Peyer's patch (tissue), 4 donors: ENCODE results near the gene PLEKHA6. TPM values are rescaled to one million over a fixed set of nuclear protein-coding genes. Genes with fewer than 3 reads are reported as not detected.

Experiments
- DNase-seq, 3 donors: peaks; one replicate each; pipeline ENCODE4 v3.0.0-alpha.2; 2017 to 2019
- H3K27ac ChIP-seq, 4 donors: fragments of 200-600 bp; sonication (generic); one replicate each; pipeline ENCODE4 v1.5.1; 2016 to 2019
- H3K27me3 ChIP-seq, 2 donors: fragments of 200-600 bp; sonication (generic); one replicate each; pipeline ENCODE4 v1.5.1; 2019
- H3K36me3 ChIP-seq, 3 donors: fragments of 200-600 bp; sonication (generic); one replicate each; pipeline ENCODE4 v1.5.1; 2016 to 2019
- H3K4me1 ChIP-seq, 4 donors: fragments of 200-600 bp; sonication (generic); one replicate each; pipeline ENCODE4 v1.5.1; 2016 to 2019
- H3K4me3 ChIP-seq, 4 donors: fragments of 200-600 bp; sonication (generic); 1 replicate in 3 of 4; 2 replicates in 1 of 4; pipeline ENCODE4 v1.5.1; 2016 to 2019; ENCODE audit warnings: mild to moderate bottlenecking in 1 of 4
- H3K9me3 ChIP-seq, 4 donors: fragments of 200-600 bp; sonication (generic); one replicate each; pipeline ENCODE4 v1.5.1; 2016 to 2019; ENCODE audit warnings: mild to moderate bottlenecking in 1 of 4
- CTCF ChIP-seq, 6 experiments: fragments of 450-650 bp in 4 of 6; fragments of 200-600 bp in 2 of 6; sonication (generic) in 1 of 6; IDR thresholded peaks; one replicate each; pipeline ENCODE4 v1.5.1; 2017 to 2019; ENCODE audit warnings: antibody characterized with exemption in 6 of 6, mild to moderate bottlenecking in 3 of 6, moderate library complexity in 1 of 6
- POLR2A ChIP-seq, 2 donors: fragments of 450-650 bp; IDR thresholded peaks; one replicate each; pipeline ENCODE4 v1.5.1; 2017; ENCODE audit warnings: antibody characterized with exemption in 2 of 2, mild to moderate bottlenecking in 2 of 2, moderate library complexity in 2 of 2
- small RNA-seq, 2 donors: library from RNA; depleted of rRNA; stranded (forward); fragments of <200 nt; gene quantifications; one replicate each; pipeline ENCODE3, GENCODE V24; 2016
- total RNA-seq, 4 donors: library from RNA; depleted of rRNA; stranded (reverse); fragments of >200 nt; gene quantifications; one replicate each; pipeline ENCODE4 v1.1.0, GENCODE V29; 2016

PLEKHA6 gene
- total RNA-seq, 4 donors from 2014 or later = 57.3 to 91.6 (median 70.2) TPM

DNA sequence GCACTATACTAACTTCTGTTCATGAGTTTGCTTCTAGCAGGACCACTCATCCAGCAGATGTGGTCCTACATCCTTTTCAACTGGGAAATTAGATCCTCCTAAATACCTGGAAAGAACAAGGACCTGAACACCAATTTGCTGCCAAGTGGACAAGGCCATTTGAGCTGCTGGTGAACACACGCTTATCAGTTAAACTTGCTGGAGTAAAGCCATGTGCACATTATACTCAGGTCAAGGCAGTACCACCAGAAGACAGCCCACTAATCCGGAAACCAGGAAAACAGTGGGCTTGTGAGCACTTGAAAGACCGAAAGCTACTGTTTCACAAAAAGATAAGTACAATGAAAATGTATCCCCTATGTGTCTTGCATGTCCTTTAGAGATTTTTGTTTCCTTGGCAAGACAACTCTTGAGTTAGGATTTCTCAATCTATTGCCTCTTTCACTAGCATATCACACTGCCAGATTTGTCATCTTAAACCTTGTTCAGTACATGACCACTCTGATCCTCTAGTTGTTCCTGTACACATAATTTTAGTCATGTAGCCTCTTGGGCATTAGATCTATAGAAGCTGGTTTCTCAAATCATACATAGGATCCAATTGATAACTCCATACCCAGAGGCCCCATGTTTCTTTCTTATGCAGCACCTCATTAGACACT, 189.1 kb downstream of the PLEKHA6 start:
- no peak for TF ChIP-seq CTCF (IDR thresholded peaks at IDR 0.05)
- no peak for TF ChIP-seq POLR2A (IDR thresholded peaks at IDR 0.05)
- no peaks in the 10 kb centered on the region for H3K27me3 ChIP-seq
- DNase-seq = no peak
- H3K9me3 ChIP-seq = peaks cover 0 to 11% (median 5%) of the 10 kb centered on the region in 4 donors
- H3K36me3 ChIP-seq = no peaks in the 10 kb centered on the region
- H3K4me1 ChIP-seq = no peaks in the 10 kb centered on the region
- H3K27ac ChIP-seq = no peak overlapping the region
- no peak overlapping the region for H3K4me3 ChIP-seq

DNA sequence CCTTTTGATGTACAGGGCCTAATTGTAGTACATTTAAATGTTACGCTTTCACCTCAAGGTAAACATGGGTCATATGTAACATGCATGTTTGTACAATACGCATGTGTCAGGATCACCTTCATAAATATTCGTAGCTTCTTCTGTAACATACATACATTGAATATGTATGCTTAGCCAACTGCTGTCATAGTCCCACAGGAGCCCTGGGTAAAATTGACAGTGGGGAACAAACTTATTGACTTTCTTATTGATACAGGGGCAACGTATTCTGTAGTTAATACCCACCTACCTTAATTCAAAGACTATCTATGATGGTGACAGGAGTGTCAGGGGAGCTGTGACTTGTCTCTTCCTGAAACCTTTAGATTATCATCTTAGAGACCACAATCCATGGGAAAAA, 189.9 kb downstream of the PLEKHA6 start:
- TF ChIP-seq POLR2A (IDR thresholded peaks at IDR 0.05) (no peak), CTCF (IDR thresholded peaks at IDR 0.05) (no peak)
- Histone ChIP-seq H3K4me3 (no peak overlapping the region), H3K4me1 (no peaks in the 10 kb centered on the region), H3K9me3 (peaks cover 0 to 11% (median 5%) of the 10 kb centered on the region in 4 donors), H3K27ac (no peak overlapping the region), H3K27me3 (no peaks in the 10 kb centered on the region), H3K36me3 (no peaks in the 10 kb centered on the region)
- DNase-seq = no peak

Small RNAs within 50 kb of the gene (small RNA-seq; reads per million reads assigned to genes)
- 0 reads per million in 2 donors for gene AL606489.2

Other genes starting within 250 kb of the PLEKHA6 start
- 1 to 10 TPM in 2 of 4 donors, under 1 TPM in 1, not detected in 1; 0.35 to 9.7 (median 5.7) TPM for gene ETNK2, start 207.9 kb downstream of the PLEKHA6 start, total RNA-seq
- gene REN, start 193.6 kb downstream of the PLEKHA6 start, total RNA-seq = not detected
- 1 to 10 TPM in 2 of 4 donors, not detected in 2; 3.0 to 7.0 TPM for gene KISS1, start 163.4 kb downstream of the PLEKHA6 start, total RNA-seq
- 100 to 1,000 TPM in 1 of 4 donors, 10 to 100 TPM in 3; 11.6 to 101 (median 69.1) TPM for gene GOLT1A, start 145.9 kb downstream of the PLEKHA6 start, total RNA-seq
- gene PPP1R15B, start 51.9 kb upstream of the PLEKHA6 start, total RNA-seq = 10 to 100 TPM; 33.8 to 90.5 (median 72.3) TPM
- gene PIK3C2B, start 134.9 kb upstream of the PLEKHA6 start, total RNA-seq = 100 to 1,000 TPM in 3 of 4 donors, 10 to 100 TPM in 1; 68.5 to 162 (median 134) TPM
- gene MDM4, start 156.5 kb upstream of the PLEKHA6 start, total RNA-seq = 100 to 1,000 TPM in 3 of 4 donors, 10 to 100 TPM in 1; 83.0 to 227 (median 125) TPM